ENCODE results near the gene CD81.

The CD81 gene

DNA sequence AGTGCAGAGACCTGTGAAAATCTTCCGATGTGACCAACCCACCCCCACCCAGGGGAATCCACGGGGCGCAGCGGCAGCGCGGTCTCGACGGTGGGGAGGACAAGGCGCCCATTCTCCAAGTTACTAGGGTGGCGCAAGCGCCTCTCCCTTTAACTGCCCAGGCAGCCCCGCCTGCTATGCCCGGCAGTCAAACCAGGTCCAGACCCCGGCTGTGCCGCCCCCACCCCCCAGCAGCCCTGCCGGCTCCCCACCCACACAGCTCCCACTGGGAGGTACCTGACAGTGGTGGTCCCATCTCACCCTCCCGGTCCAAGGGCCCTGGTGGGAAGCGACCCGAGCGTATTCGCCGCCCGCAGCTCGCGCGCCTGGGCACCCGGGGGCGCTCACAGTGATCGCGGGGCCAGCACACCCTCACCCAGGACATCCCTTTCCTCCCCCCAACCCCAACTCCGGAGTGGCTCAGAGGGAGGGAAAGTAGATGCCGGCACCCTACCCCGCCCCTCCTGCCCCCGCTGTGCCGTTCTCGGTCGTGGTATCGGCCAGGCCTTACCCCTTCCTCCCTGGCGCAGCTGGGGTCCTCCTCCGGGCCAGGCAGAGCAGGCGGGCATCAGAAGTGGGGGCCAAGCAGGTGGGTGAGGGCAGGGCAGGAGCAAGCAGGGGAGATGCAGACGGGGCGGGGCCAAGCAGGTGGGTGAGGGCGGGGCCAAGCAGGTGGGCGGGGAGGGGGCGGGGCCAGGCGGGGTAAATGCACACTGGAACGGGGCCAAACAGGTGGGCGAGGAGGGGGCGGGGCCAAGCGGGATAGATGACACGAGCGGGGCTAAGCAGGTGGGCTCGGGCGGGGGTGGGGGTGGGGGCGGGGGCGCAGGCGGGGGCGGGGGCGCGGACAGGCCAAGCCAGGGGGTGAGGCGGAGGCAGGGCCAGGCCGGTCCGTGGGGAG lies 67.0 kb downstream of the CD81 start, which contains the start of gene TRPM5:
Gene TRPM5, minus strand, starts transcription at position 634 of the 940 bp plus-strand sequence. CDS start 21,478 bp downstream, outside the sequence.
- no peak for DNase-seq

DNA sequence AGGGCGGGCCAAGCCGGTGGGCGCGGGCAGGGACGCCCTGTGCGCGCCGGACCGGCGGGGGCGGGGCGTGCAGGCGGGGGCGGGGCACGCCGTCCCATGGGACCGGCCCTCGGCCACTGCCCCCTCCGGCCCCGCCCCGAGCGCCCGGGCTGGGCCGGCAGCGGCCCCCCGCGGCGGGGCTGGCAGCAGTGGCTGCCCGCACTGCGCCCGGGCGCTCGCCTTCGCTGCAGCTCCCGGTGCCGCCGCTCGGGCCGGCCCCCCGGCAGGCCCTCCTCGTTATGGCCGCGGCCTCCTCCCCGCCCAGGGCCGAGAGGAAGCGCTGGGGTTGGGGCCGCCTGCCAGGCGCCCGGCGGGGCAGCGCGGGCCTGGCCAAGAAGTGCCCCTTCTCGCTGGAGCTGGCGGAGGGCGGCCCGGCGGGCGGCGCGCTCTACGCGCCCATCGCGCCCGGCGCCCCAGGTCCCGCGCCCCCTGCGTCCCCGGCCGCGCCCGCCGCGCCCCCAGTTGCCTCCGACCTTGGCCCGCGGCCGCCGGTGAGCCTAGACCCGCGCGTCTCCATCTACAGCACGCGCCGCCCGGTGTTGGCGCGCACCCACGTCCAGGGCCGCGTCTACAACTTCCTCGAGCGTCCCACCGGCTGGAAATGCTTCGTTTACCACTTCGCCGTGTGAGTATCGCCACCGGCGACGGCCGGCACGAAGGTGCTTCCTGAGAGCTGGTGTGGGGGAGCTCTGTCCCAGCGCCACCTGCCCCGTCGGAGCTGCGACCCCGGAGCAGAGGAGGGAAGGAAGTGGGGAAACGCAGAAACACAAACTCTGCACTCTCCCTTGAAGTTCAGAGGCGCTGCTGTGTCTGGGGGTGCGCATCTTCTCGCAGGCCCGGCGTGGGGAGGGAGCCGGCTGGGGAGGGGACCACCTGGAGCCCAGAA lies 68.0 kb downstream of the CD81 start, which contains the start of gene KCNQ1:
Gene KCNQ1, plus strand, starts transcription at position 188 of the 925 bp plus-strand sequence. Its CDS starts 91 bp downstream, at position 279.
- DNase-seq: no peak

DNA sequence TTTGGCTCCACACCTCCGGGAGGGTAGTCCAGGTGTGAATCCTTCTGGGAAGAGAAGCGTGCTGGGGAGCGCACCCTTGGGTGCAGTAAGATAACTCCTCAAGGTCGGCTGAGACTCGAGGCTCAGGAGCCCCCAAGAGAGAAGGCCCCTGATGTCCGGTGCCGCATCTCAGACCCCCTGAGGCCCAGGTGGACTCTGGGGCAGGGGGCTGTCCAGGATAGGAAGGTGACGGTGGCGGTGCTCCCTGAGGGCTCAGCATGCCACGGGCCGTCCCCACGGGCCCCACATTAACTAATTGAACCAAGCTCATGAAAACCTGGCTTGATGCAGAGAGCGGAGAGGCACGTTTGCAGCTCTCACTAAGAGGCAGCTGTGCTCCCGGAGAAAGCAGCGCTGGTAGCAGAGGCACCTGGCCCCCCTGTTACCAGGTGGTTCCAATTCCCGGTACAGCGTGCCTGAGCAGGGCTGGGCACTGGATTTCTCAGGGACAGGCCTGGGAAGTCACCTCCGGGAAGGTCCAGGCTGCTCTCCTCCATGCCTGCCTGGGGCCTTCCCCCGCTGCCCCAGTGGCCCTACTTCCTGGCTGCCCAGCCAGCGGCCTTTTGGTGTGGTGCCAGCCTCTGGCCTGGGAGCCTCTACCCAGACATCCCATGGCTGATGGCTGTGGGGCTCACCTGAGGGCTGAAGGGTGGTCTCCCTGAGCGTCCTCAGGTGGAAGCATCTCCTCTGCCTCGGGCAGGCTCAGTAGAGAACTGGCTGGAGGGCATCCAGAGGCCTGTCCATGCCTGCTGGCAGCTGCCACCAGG lies 68.8 kb downstream of the CD81 start:
- DNase-seq: no peak

DNA sequence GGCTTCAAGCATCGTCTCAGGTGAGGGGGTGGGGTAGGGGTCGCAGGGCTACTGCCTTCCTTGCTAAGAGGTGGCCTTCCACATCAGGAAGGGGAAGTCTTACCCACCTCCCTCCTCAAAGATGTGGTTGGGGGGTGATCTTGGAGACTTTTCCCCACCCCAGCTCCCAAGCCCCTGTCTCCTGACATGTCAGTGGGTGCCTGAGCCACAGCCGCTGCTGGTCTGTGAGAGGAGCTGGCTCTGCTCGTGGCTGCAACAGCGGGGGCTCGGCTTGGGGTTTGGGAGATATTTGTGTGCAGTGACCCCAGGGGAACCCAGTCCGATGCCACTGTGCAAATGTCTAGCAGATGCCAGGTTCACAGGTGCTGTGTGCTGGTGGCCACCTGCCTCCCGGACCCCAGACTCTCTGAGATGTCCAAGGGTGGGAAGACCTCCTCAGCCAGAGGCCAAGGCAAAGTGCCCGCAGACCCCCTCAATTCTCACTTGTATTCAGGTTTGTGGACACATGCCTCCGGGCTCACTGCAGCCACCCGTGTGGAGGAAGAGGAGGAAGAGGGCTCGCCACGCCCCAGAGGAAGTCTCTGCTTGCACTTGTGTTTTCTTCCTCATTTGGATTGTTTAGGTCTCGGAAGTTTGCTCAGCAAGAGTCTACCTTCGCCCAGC lies 69.6 kb downstream of the CD81 start:
- no peak for DNase-seq
